Measurements from ENCODE around the gene KCNJ16.
A peak's percentile ranks its signal among the peaks of the same experiment; 100 is the strongest.

KCNJ16 gene

GRCh38 chr17:70138291-70138865 is 63.4 kb downstream of the KCNJ16 start:
- DNase-seq (ENCODE audit: insufficient read length, low spot score) (no peak), FAIRE-seq (no peak)
- no peak for TF ChIP-seq POLR2A (IDR thresholded peaks at IDR 0.05; ENCODE audit: low read depth, low read length)

DNA sequence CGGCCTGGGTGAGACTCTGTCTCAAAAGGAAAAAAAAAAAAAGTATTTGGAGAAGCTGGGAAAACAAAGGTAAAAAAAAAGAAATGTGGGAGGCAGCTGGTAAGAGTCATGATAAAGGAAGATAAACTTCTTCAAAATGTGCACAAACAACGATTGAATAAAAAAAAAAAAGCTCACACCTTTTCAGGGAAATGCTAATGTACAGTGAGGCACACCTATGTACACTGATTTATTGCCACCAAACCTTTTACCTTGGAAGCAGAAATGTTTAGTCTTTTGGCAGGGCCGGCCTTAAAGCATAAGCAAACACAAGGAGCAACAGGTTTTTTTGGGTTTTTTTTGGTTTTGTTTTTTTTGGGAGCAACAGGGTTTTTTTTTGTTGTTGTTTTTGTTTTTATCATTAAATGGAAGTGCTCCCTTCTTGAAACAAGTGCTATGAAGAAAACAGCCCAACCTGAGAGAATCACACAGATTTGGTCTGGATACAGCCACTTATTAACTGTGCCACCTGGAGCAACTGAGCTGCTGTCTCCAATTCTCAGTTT is 64.5 kb downstream of the KCNJ16 start:
- DNase-seq (ENCODE audit: insufficient read length, low spot score) (no peak), FAIRE-seq (no peak)
- TF ChIP-seq POLR2A (IDR thresholded peaks at IDR 0.05; ENCODE audit: low read depth, low read length), result no peak

- no peak for TF ChIP-seq POLR2A (IDR thresholded peaks at IDR 0.05; ENCODE audit: low read depth, low read length)
- DNase-seq (ENCODE audit: insufficient read length, low spot score) (no peak), FAIRE-seq (peak; percentile 62)
Measured at GRCh38 chr17:70144260-70144846, 69.3 kb downstream of the KCNJ16 start.

DNA sequence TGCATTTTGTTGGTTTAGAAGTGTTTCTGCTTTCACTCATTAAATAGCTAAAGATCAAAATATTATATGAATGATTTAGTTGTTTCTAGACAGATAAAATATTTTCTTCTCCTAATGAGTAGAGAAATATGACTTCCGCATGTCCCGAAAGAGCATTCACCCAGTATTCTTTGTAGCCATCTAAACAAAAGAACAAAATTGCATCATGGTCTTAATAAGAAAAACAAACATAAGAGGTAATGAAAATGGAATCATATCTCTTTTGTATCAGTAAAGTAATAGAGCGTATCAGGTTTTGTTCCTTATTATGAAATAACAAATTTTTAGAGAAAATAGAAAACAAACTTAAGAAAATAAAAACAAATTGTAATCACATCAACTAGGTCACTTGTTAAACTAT is 78.2 kb downstream of the KCNJ16 start:
- DNase-seq (ENCODE audit: insufficient read length, low spot score) (no peak), FAIRE-seq (no peak)
- no peak for TF ChIP-seq POLR2A (IDR thresholded peaks at IDR 0.05; ENCODE audit: low read depth, low read length)

- TF ChIP-seq POLR2A (IDR thresholded peaks at IDR 0.05; ENCODE audit: low read depth, low read length), result no peak
- DNase-seq (ENCODE audit: insufficient read length, low spot score), result no peak
- no peak for FAIRE-seq
Measured at GRCh38 chr17:70157151-70157550, 82.1 kb downstream of the KCNJ16 start.

DNA sequence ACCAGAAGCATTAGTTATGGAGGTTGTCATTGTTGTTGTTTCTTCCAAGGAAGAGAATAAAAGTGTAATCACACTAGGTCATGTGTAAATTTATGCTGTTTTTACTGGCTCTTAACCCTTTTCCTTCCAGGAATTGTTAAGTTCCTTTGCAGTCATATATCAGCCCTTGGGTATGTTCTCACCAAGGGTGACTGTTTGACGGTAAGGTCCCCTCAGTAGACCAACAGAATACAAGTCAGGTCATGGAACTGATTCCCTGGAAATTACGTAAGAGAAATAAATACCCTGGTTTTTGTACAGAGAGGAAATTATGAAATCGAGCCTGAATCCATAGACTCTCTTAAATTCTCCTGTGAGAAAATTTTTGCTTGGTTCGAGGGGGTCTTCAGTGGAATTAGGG is 83.2 kb downstream of the KCNJ16 start:
- FAIRE-seq (no peak), DNase-seq (ENCODE audit: insufficient read length, low spot score) (no peak)
- TF ChIP-seq POLR2A (IDR thresholded peaks at IDR 0.05; ENCODE audit: low read depth, low read length), result no peak

DNA sequence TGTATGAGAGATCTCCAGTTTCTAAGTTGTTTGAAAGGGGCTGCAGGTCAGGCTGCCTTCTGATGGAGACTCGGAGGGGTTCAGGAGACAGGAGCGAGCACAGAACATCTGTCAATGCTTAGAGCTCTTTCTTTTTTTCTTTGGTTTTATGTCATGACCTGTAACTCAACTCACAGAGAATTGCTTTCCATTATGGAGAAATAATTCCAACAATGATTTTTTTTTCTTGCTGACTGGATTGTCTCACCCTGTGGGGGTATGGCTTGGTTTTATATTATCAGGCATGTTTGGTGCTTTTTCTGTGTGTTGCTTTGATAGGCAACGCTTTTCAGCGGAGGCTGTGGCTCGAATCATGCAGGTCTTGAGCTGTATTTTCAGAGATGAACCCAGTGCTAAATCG is 83.6 kb downstream of the KCNJ16 start:
- no peak for TF ChIP-seq POLR2A (IDR thresholded peaks at IDR 0.05; ENCODE audit: low read depth, low read length)
- no peak for DNase-seq (ENCODE audit: insufficient read length, low spot score)
- no peak for FAIRE-seq

DNA sequence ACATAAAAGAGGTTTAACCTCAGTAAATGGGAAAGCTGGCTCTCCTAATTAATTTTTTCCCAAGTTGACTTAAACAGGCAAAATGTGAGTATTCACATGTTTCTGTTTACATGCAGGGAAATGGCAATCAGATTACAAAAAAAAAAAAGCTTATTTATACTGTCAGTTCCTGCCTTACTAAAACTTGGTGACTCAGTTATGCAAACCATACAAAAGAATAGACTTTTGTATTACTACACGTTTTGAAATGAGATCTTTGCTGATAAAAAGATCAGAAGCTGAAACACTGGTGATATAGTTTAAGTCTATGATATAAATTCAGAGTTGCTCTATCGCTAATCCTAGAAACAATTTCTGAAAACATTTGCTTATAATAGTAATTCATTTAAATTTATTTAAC is 85.0 kb downstream of the KCNJ16 start:
- DNase-seq (ENCODE audit: insufficient read length, low spot score) (no peak), FAIRE-seq (no peak)
- no peak for TF ChIP-seq POLR2A (IDR thresholded peaks at IDR 0.05; ENCODE audit: low read depth, low read length)

- DNase-seq (ENCODE audit: insufficient read length, low spot score) (no peak), FAIRE-seq (no peak)
- TF ChIP-seq POLR2A (IDR thresholded peaks at IDR 0.05; ENCODE audit: low read depth, low read length), result no peak
Measured at GRCh38 chr17:70161519-70161918, 86.5 kb downstream of the KCNJ16 start.

- TF ChIP-seq POLR2A (IDR thresholded peaks at IDR 0.05; ENCODE audit: low read depth, low read length), result no peak
- DNase-seq (ENCODE audit: insufficient read length, low spot score), result no peak
- no peak for FAIRE-seq
Measured at GRCh38 chr17:70165383-70165782, 90.4 kb downstream of the KCNJ16 start.

DNA sequence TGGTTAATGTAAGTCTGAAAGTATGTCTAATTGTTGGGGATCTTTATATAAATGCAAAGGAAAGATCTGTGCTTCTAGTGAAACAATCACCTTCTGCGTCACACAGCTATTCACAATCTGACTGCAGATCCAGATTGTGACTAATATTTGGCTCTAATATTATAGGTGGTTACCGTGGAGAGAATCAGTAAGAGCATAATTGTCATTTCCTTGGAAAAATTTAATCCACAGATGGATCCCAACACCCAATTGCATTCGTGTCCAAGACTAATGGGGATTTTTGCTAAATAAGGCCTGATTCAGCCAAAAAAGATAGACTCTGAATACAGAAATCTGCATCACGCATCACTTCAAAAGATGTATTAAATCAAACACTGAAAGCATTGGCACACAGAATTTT is 91.6 kb downstream of the KCNJ16 start:
- no peak for FAIRE-seq
- no peak for TF ChIP-seq POLR2A (IDR thresholded peaks at IDR 0.05; ENCODE audit: low read depth, low read length)
- no peak for DNase-seq (ENCODE audit: insufficient read length, low spot score)

GRCh38 chr17:70168044-70168976 is 93.3 kb downstream of the KCNJ16 start:
- DNase-seq (ENCODE audit: insufficient read length, low spot score) (no peak), FAIRE-seq (no peak)
- no peak for TF ChIP-seq POLR2A (IDR thresholded peaks at IDR 0.05; ENCODE audit: low read depth, low read length)

GRCh38 chr17:70168977-70169708 is 94.1 kb downstream of the KCNJ16 start, which contains the start of gene KCNJ2:
KCNJ2 (plus strand) TSS chr17:70169532; CDS start chr17:70175040, 5,508 bp downstream.
- DNase-seq (ENCODE audit: insufficient read length, low spot score) (peak; percentile 86), FAIRE-seq (peak; percentile 84)
- TF ChIP-seq POLR2A (IDR thresholded peaks at IDR 0.05; ENCODE audit: low read depth, low read length), result no peak

Measured in H54 (cell line).